HG03342 (cell line): ENCODE data around the gene LPCAT1.
A peak's percentile ranks its signal among the peaks of the same experiment; 100 is the strongest.
"Not testable (repeated sequence)": the region's sequence is repeated elsewhere in the genome, so short reads cannot be mapped to it uniquely, and the experiment has no call there.

Source experiments
- ATAC-seq: cut with Tn5 transposase; IDR thresholded peaks from one replicate; pipeline ENCODE4 v1.9.1; 2021; ENCODE audit warnings: mild to moderate bottlenecking, moderate library complexity; ENCODE audit not compliant: unreplicated experiment

Gene LPCAT1

GRCh38 chr5:1523480-1523792 is 324 bp downstream of the LPCAT1 start:
- peak; percentile 34 for ATAC-seq

GRCh38 chr5:1522601-1523479 is 920 bp downstream of the LPCAT1 start:
- ATAC-seq = no peak

GRCh38 chr5:1521671-1522600 is 1.8 kb downstream of the LPCAT1 start:
- ATAC-seq = no peak

- no peak for ATAC-seq
Measured at GRCh38 chr5:1520791-1521453, 2.8 kb downstream of the LPCAT1 start.

- ATAC-seq = no peak
Measured at GRCh38 chr5:1519631-1520210, 4.0 kb downstream of the LPCAT1 start.

- no peak for ATAC-seq
Measured at GRCh38 chr5:1517838-1518237, 5.9 kb downstream of the LPCAT1 start.

- no peak for ATAC-seq
Measured at GRCh38 chr5:1516615-1517601, 6.9 kb downstream of the LPCAT1 start.

- ATAC-seq = no peak
Measured at GRCh38 chr5:1515921-1516571, 7.7 kb downstream of the LPCAT1 start.

- no peak for ATAC-seq
Measured at GRCh38 chr5:1515311-1515920, 8.3 kb downstream of the LPCAT1 start.

- ATAC-seq = not testable (repeated sequence)
Measured at GRCh38 chr5:1514819-1515310, 8.9 kb downstream of the LPCAT1 start.

GRCh38 chr5:1514027-1514818 is 9.5 kb downstream of the LPCAT1 start:
- ATAC-seq = no peak

GRCh38 chr5:1513326-1514026 is 10.3 kb downstream of the LPCAT1 start:
- ATAC-seq = no peak

GRCh38 chr5:1512541-1513291 is 11.0 kb downstream of the LPCAT1 start:
- no peak for ATAC-seq

- no peak for ATAC-seq
Measured at GRCh38 chr5:1511651-1512540, 11.9 kb downstream of the LPCAT1 start.

- ATAC-seq = no peak
Measured at GRCh38 chr5:1511048-1511447, 12.7 kb downstream of the LPCAT1 start.

GRCh38 chr5:1510631-1511030 is 13.1 kb downstream of the LPCAT1 start:
- no peak for ATAC-seq
